B cell (primary cell): Measurements from ENCODE around the gene DLK2.

Experiments
- CTCF ChIP-seq: fragments of 200-600 bp; IDR thresholded peaks from one replicate; pipeline ENCODE4 v1.8.0; 2022; ENCODE audit warnings: antibody characterized with exemption, mild to moderate bottlenecking
- EZH2 ChIP-seq: IDR thresholded peaks from 2 replicates; pipeline ENCODE4 v1.6.1; 2012; ENCODE audit warnings: borderline replicate concordance, low read depth, mild to moderate bottlenecking, moderate library complexity, low read length; ENCODE audit not compliant: insufficient read depth, poor library complexity, severe bottlenecking

- TF ChIP-seq EZH2 (no peak), CTCF (no peak)
These were observed 17.2 kb upstream of the DLK2 start for GRCh38 chr6:43472515-43472914.
